ENCODE data around the gene ABLIM3. TPM values are rescaled to one million over a fixed set of nuclear protein-coding genes. Genes with fewer than 3 reads are reported as not detected.

Gene ABLIM3
- polyA plus RNA-seq, 1 experiment: 25.7 TPM

- no peaks in the 10 kb centered on the region for H3K36me3 ChIP-seq (ENCODE audit: control insufficient read depth, insufficient read depth, low read length)
- TF ChIP-seq, protein P1, sequence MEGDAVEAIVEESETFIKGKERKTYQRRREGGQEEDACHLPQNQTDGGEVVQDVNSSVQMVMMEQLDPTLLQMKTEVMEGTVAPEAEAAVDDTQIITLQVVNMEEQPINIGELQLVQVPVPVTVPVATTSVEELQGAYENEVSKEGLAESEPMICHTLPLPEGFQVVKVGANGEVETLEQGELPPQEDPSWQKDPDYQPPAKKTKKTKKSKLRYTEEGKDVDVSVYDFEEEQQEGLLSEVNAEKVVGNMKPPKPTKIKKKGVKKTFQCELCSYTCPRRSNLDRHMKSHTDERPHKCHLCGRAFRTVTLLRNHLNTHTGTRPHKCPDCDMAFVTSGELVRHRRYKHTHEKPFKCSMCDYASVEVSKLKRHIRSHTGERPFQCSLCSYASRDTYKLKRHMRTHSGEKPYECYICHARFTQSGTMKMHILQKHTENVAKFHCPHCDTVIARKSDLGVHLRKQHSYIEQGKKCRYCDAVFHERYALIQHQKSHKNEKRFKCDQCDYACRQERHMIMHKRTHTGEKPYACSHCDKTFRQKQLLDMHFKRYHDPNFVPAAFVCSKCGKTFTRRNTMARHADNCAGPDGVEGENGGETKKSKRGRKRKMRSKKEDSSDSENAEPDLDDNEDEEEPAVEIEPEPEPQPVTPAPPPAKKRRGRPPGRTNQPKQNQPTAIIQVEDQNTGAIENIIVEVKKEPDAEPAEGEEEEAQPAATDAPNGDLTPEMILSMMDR (IDR thresholded peaks at IDR 0.05; ENCODE audit: insufficient read depth, low read depth, low read length): no peak
- no peak for DNase-seq (ENCODE audit: low read depth)
- no peak overlapping the region for H3K4me3 ChIP-seq (ENCODE audit: low read depth, low read length)
- CTCF ChIA-PET: no interaction called here
- no peaks in the 10 kb centered on the region for H3K27me3 ChIP-seq (ENCODE audit: control insufficient read depth, insufficient read depth, low read length)
- POLR2A ChIA-PET: no interaction called here
These were observed 21.2 kb downstream of the ABLIM3 start for GRCh38 chr5:149162401-149163084.

- TF ChIP-seq, protein P1 (IDR thresholded peaks at IDR 0.05; ENCODE audit: insufficient read depth, low read depth, low read length): no peak
- Histone ChIP-seq H3K27me3 (ENCODE audit: control insufficient read depth, insufficient read depth, low read length) (no peaks in the 10 kb centered on the region), H3K4me3 (ENCODE audit: low read depth, low read length) (no peak overlapping the region), H3K36me3 (ENCODE audit: control insufficient read depth, insufficient read depth, low read length) (no peaks in the 10 kb centered on the region)
- ChIA-PET POLR2A (no interaction called here), CTCF (interaction anchor here (1.0 kb wide), 1 partner anchor 12 kb away, joined by 3 read pairs; no protein-coding TSS in a partner anchor)
- no peak for DNase-seq (ENCODE audit: low read depth)
These were observed 23.4 kb downstream of the ABLIM3 start for GRCh38 chr5:149164731-149165130.

DNA sequence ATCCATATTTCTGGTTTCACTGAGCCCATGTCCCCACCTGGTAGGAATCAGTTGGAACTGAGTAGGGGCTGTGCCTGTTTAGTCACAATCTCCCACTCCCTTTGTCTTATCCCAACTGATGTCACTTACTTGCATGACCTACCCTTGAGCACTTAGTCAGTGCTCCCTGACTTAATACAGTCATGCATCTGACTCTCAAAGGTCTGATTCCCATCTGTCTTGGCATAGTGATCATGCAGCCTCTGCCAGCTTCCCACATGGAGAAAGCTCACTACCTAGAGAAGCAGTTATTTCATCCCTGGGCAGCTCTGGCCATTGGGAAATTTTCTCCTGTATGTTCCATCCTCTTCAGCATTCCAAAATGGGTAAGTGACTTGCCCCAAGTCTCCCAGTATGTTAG is 24.8 kb downstream of the ABLIM3 start:
- H3K36me3 ChIP-seq (ENCODE audit: control insufficient read depth, insufficient read depth, low read length): no peaks in the 10 kb centered on the region
- ChIA-PET POLR2A (interaction anchor here (0.6 kb wide), 1 partner anchor 47 kb away, joined by 3 read pairs; no protein-coding TSS in a partner anchor), CTCF (interaction anchor here (0.8 kb wide), 1 partner anchor 14 kb away, joined by 3 read pairs; no protein-coding TSS in a partner anchor)
- H3K27me3 ChIP-seq (ENCODE audit: control insufficient read depth, insufficient read depth, low read length): no peaks in the 10 kb centered on the region
- no peak overlapping the region for H3K4me3 ChIP-seq (ENCODE audit: low read depth, low read length)
- TF ChIP-seq, protein P1 (IDR thresholded peaks at IDR 0.05; ENCODE audit: insufficient read depth, low read depth, low read length): no peak
- no peak for DNase-seq (ENCODE audit: low read depth)

DNA sequence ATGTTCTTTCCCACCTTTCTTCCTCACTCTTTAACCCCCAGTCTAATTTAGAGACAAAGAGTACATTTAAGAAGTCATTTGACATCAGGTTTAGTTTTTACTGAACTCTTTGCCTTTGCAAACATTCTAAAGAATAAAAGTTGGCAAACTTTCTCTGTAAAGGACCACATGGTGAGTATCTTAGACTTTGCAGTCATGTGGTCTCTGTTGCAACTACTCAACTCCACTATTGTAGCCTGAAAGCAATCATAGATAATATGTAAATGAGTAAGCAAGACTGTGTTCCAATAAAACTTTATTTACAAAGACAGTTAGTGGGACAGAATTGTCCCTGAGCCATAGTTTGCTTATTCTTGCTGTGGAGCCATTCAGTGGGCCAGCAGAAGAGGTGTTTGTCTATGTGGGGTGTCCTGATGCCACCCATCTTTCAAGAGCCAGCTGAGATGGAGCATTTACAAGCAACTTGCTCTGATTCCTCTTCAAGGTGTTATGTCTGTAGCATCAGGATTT is 25.4 kb downstream of the ABLIM3 start:
- POLR2A ChIA-PET: interaction anchor here (0.6 kb wide), 1 partner anchor 47 kb away, joined by 3 read pairs; no protein-coding TSS in a partner anchor
- Histone ChIP-seq H3K27me3 (ENCODE audit: control insufficient read depth, insufficient read depth, low read length) (no peaks in the 10 kb centered on the region), H3K36me3 (ENCODE audit: control insufficient read depth, insufficient read depth, low read length) (no peaks in the 10 kb centered on the region), H3K4me3 (ENCODE audit: low read depth, low read length) (no peak overlapping the region)
- TF ChIP-seq, protein P1 (IDR thresholded peaks at IDR 0.05; ENCODE audit: insufficient read depth, low read depth, low read length): no peak
- CTCF ChIA-PET: interaction anchor here (0.8 kb wide), 1 partner anchor 14 kb away, joined by 3 read pairs; no protein-coding TSS in a partner anchor
- no peak for DNase-seq (ENCODE audit: low read depth)

- H3K36me3 ChIP-seq (ENCODE audit: control insufficient read depth, insufficient read depth, low read length): no peaks in the 10 kb centered on the region
- H3K27me3 ChIP-seq (ENCODE audit: control insufficient read depth, insufficient read depth, low read length): no peaks in the 10 kb centered on the region
- ChIA-PET CTCF (interaction anchor here (0.9 to 1.3 kb wide), 2 partner anchors 8 to 30 kb away, joined by 3 read pairs; no protein-coding TSS in a partner anchor), POLR2A (no interaction called here)
- DNase-seq (ENCODE audit: low read depth): no peak
- TF ChIP-seq, protein P1 (IDR thresholded peaks at IDR 0.05; ENCODE audit: insufficient read depth, low read depth, low read length): no peak
- H3K4me3 ChIP-seq (ENCODE audit: low read depth, low read length): no peak overlapping the region
These were observed 27.1 kb downstream of the ABLIM3 start for GRCh38 chr5:149168276-149168906.
